ENCODE data around the gene VANGL1.

Gene VANGL1

DNA sequence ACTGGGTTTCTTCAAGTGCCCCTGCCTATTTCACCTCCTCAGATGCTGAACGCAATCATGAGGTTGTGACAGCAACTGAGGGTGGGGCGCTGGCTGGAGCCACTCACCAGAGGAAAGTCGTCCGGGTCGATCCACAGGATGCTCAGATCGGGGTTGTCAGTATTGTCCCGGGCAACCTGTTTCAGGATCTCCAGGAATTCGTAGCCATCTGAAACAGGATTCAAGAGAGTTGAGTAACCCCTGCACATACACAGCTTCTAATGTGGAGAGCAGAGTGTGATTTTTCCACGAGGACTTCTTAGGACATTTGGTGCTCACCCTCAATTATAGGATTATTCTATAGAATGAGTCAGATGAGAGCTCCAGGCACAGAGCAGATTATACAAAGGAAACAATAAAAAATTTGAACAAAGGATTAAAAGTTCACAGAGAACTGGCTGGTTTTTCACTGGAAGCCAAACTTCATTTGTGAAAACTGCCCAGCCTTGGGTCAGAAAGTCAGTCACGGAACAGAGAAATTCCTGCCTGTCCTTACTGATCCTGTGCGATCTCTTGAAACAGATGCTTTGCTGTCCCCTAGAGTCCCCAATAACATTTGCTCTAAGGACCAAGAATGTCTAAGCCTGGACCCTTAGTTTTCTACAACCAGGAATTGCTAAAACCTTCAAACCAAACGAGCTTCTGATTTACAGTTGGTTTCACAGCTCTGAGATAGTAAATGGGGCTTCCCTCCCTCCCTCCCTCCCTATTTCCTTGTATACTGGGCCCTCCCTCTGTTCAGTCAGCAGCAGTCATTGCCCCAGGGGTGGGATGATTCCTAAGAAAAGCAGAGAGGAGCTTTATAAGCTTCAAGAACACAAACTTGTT lies 63.5 kb downstream of the VANGL1 start:
- DNase-seq (ENCODE audit: low spot score) = no peak

DNA sequence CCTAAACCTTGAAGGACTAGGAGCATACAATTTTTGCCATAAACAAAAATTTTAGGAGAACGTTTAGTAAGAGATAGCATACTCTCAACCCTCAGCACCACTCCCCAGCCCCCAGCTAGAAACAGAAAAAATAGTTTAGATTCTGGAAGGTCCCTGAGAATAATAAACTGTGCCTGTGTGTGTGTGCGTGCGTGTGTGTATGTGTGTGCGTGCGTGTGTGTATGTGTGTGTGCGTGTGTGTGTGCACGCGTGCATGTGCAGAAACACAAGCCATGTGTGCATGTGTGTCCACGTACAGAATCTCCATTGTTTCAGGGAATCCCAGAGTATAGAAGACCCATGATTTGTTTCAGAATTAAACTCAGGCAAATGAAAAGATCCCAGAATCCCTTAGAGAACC lies 64.2 kb downstream of the VANGL1 start:
- DNase-seq (ENCODE audit: low spot score) = no peak

DNA sequence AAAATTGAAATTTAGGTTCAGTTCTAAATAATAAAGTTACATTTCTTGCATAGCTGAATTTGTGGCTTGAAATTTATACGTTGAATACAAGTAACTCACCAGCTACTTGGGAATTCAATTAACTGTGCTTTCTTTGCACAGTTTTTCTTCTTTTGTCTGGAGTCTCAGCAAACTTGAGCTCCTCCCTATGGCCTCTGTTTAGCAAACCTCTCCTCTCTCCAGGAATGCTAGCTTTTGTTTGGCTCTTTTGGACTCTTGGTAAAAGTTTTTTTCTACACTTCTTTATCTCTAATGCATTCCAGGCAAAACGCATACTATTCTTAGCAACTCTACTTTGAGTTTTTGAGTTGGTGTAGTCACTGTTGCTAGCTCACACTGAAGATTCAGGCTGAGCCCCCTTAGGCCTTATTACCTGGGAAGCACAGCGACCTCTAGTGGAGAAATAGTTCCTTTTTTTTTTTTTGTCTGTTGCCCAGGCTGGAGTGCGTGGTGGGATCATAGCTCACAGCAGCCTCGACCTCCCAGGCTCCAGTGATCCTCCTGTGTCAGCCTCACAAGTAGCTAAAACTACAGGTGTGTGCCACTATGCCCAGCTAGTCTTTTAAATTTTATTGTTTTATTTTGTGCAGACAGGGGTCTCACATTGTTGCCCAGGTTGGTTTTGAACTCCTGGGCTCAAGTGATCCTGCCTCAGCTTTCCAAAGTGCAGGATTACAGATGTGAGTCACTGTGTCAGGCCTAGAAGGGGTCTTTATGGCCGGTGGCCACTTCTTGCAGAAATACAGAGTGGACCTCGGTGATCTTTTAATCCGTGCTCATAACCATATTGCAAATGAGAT lies 65.0 kb downstream of the VANGL1 start:
- DNase-seq (ENCODE audit: low spot score) = peak; percentile 54

DNA sequence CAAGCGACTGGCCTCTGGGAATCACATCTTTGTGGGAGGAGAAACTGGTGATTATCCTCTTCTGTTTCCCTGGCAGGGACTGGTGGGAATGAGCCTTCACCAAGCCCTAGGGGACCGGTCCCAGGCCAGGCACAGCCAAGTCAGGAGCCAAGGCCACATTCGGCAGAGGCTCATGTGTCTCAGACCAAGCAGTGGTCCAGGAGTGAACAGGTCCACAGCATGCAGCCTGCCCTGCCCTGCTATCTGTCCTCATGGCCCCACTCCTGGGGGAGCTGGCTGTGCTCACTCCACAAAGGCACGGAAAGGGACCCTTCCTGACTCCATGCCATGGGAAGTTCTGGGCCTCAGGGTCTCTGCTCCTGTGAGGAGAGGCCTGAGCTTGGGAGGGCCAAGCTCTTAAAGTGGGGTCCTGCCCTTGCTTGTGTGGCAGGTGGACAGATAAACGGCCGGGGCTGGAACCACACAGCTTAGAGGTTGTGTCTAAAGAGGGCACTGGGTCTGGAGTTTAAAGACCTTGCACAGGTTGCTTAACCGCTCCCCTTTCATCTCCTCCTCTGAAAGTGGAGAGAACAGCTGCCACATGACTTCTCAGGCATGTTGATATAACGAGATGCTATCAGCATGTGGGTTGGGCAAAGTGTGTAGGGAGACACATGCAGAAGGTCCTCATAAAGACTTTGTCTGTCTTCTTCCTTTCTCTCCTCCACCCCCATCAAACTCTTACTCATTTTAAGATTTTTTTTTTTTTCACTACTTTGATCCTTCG lies 69.3 kb downstream of the VANGL1 start:
- DNase-seq (ENCODE audit: low spot score) = no peak

DNA sequence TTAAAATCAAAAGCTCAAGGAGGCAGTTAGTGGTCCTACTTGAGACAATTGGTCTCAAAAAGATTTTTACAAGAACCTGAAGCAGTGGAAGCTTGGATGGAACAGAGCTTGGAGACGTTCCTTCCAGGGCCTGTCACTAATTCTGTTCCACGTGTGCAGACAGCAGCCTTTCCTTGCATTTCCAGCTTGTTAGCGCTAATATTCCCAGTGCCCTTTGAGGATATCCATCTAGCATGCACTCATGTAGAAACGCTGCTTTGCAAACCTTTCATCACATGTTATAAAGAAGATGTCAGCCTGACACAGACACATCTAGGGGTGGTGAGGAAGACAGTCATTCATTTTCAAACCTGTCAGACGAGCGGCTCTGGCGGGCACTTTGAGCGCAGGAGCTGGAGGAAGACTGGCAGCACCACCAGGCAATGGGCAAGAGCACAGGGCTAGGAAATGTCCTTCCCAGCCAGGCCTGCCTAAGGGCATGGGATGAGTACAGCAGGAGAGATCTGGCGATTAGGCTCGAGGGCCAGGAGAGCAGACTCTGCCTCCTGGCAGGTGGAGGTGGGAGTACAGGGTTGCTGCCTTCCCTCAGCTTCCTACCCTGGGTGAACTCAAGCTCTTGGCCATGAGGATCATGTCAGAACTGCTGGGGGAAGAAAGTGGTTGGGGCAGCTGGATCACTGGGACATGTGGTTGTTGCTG lies 71.3 kb downstream of the VANGL1 start:
- DNase-seq (ENCODE audit: low spot score) = no peak

DNA sequence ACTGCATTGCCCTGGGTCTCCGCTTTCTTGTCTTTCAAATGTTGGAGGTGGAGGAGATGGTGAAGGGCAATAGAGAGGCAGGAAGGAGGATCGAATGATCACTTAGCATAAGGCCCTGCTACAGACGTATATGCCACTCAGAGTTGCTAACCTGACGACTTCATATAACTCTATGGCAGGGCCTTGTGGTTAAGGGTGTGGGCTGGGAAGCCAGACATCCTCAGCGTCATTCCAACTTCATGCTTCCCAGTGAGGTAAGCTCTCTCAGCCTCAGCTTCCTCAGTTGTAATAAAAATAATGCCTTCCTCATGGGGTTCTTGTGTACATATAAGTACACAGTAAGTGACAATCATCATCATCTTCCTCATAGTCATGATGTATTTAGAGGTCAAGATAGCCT lies 72.1 kb downstream of the VANGL1 start:
- DNase-seq (ENCODE audit: low spot score) = no peak

DNA sequence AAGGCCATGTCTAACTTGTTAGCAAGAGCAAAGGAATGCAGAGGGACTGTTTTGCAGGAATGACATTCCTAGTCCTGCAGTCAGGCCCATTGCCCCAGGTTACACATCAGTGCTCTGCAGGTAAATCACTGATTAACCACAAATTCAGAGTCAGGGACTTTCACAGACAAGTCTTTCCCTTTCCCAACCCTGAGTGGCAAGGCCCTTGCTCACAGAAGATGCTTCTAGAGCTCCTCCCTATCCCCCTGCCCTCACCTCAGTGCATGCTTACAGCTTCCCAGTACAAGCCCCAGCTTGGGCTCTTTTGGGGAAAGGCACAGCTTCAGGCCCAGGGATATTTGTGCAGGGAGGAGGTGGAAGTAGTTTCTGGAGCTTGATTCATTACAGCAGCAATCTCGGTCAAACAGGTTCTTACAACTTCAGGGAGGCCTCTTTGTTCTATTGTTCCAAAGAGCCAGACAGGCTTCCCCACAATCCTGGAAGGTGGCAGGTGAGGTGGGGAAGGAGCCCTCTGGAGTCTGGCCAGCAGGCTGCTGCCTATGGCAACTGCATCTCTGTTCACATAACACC lies 72.9 kb downstream of the VANGL1 start:
- DNase-seq (ENCODE audit: low spot score) = no peak

DNA sequence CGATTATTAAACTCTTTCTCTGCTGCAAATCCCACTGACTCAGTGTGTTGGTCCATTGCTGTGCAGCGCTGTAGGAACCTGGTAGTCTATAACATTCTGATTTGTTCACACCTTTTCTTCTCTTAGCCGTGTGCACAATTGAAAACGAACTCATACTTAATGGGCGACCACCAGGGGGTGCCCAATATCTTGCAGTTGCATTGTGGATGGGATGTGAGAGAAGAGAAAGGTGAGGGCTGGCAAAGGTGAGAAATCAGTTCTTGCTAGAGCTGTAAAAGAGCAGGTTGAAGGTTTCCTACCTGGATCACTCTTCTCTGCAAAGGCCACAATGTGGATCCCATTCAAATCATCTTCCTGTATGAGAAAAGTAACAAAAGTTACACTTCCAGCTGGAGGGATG lies 75.8 kb downstream of the VANGL1 start:
- no peak for DNase-seq (ENCODE audit: low spot score)

DNA sequence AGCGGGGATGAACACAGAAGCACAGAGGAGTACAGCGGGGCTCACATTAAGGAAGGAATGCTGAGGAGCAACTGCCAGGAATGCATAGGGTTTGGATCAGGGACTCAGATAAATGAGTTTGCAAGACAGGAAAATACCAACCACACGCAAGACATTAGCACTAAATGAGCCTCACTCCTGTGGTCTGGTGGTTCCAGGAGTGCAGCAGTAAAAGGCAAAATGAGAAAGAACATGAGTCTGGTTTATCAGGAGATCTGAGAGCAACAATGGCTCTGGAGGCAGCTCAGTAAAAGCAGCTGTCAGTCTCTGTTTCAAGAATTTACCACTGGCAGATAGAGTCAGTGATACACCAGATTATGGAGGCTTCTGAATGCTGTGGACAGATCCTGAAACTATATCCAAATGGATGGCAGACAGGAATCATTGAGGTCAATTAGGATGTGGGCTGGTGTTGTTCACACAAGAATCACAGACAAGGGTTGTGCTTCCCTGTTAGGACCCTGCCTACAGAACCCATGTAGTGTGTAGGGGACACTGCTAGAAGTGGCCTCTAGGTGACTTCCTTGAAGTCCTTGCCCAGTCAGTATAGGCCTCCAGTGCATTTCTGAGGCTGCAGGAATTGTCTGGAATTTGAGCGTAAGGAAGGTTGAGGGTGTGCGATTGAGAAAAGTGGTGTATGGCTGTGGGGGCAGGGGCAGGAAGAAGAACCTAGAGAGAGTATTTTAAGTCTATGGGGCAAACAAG lies 76.4 kb downstream of the VANGL1 start:
- no peak for DNase-seq (ENCODE audit: low spot score)

DNA sequence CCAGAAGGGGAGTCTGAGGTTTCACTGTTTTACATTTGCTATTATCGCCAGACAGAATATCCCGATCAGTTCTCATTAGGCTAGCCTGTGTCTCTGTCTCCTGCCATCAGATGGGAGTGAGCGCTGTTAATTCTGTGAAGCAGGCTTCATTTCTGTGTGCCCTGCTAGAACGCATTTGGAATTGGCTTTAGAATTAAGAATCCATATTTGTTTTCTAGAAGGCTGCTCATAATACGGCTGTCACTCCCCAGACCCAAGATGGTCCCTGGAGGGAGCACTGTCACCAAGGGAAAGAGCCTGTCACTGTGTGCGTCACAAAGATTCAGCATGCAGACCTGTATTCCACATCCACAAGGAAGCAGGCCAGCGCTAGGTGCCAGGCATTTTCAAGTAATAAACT lies 77.5 kb downstream of the VANGL1 start:
- no peak for DNase-seq (ENCODE audit: low spot score)

DNA sequence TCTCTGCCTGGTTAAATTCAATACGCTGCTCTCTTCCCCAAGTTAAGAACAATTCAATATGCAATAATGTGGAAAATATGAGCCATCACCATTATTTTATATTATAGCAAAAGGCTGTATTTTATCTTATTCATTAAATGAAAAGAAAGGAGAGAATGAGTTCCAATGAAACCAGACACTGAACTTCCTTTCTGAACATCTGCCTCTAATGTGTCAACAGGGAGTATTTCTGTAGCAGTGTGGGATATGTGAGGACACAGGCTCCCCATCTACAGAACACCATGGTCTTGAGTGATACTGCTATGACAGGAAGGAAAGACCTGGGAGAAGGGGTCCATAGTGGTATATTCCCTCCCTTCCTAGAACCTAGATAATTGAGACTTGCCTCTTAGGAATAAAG lies 80.5 kb downstream of the VANGL1 start:
- no peak for DNase-seq (ENCODE audit: low spot score)

DNA sequence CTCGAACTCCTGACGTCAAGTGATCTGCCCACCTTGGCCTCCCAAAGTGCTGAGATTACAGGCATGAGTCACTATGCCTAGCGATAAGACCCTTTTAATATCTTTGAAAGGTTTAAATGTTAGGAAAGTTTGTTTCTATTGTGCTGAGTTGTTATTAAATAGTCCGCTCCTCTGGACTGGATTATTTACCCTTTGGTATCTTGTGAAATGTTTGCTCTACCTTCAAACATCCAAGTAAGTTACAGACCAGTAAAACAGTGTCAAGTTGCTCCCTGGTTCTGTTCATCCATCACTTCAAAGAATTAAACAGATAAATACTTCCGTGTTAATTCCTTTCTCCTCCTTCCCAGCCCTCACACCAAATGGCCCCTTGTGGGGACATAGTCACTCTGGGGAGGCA lies 82.0 kb downstream of the VANGL1 start:
- no peak for DNase-seq (ENCODE audit: low spot score)

DNA sequence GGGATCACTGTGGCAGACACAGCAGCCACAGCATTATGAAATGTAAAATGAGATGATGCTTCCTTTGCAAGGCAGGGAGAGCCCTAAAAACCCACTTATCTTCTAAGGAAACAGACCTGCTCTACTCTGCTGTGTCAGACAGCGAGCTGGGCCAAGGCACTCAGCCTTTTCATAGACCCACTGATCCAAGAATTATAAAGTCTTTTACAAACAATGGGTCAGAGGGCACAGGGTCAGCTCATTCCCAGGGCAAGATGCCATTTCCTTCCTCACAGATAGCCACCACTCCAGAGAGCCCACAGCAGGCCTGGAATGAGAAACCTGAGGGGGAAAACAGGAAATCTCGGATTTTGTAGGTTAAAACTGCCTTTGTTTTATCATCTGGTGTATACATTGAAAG lies 83.8 kb downstream of the VANGL1 start:
- no peak for DNase-seq (ENCODE audit: low spot score)

DNA sequence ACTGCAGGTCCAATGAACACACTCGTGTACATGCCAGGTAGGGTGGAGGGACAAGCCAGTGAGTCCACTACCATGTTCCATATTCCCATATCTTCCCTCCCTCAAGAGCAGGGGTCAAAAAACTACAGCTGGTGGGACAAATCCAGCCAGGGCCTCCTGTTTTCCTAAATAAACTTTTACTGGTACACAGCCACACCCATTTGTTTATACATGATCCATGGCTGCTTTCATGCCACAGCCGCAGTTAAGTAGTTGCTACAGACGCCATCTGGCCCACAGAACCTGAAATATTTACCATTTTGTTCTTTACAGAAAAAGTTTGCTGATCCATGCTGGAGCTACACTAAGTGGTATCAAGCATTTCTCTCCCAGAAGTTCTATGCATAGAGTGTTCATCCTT lies 84.4 kb downstream of the VANGL1 start:
- no peak for DNase-seq (ENCODE audit: low spot score)

DNA sequence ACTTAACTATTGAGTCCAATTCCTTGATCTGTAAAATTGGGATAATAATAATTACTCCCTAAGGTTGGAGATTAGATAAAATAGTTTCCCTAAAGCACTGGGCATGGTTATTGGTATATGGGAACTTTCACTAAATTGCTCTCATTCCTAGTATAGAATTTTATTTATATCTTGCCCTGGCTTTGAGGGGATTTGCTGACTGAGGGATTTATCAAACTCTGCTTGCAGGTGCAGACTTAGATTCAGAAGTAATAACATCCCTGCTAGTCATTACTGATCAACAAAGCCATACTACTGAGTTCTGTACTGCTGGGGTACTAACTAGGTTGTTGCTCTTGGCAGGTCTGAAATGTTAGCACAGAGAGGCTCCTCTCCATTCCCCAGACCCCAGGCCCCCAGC lies 84.8 kb downstream of the VANGL1 start:
- no peak for DNase-seq (ENCODE audit: low spot score)

DNA sequence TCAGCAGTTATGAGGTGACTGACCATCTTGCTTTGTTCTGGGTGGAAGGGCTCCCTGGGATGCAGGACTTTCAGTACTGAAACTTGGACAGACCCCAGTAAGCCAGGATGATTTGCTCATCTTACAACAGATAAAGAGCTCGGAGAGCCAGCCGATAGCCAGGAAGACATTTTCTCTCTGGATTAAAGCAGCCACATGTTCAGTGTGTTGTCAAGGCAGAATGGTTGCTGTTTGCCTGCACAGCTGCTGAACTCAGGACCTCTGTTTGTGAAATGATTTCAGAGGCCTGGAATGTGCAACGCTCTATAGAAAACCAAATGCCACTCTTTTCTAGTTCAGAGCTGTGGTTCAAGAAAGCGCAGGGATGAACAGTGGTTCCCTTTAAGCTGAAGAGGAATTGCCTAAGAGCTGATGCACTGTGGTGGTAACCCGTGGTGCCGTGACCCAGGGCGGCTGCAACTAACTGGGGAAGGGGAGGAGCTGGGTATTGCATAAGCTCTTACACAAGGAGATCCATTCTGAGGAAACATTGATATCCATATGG lies 86.0 kb downstream of the VANGL1 start:
- DNase-seq (ENCODE audit: low spot score) = no peak

DNA sequence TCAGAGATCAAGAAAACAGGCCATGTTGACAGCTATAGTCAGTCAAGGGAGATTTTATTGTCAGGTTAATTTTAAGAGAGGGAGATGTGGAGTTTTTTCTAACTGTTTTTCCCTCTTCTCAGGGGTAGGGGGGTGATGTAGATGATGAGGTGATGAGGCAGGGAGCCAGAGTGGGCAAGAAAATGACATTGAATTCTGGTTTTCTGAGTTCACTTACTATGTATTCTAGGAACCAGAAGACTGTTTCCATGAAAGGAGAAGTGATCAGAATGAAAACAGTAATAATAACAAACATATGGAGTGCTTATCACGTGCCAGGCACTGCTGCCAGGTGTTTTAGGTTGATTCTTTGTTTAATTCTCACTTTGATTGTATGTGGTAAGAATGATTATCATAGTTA lies 86.6 kb downstream of the VANGL1 start:
- no peak for DNase-seq (ENCODE audit: low spot score)

DNA sequence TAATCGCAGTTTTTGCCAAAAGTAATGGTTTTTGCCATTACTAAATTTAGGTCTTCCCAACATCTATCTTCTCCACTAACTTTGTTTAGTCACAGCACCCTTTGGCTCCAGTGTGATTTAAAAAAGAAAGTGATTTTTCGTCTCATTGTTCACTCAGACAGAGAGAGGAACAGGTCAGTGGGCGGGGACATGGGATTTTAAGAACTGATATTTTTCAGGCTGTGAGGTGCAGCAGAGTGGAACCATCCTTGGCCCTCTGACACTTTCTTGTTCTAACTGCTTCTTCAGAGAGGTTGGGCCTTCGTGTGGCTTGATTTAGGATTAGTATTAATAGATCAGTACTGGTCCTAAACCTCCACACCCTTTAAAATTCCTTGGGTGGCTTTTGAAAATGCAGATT lies 88.0 kb downstream of the VANGL1 start:
- no peak for DNase-seq (ENCODE audit: low spot score)

DNA sequence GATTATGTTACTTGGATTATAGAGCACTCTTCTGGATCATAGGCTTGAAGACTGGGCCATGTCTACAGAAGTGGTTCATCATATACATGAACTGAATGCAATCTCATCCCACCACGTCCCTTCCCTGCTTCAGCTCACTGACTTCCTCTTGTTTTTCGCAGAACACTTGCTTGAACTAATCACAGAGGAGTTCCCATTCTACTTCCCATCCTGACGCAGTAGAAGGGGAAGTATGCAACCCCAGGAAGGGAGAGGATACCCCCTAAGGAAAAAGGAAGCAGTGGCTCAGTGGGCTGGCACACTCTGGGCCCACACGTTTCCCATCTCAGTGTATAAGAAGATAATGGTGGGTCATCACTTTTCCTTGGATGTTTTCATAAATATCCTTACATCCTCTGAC lies 90.5 kb downstream of the VANGL1 start:
- no peak for DNase-seq (ENCODE audit: low spot score)

DNA sequence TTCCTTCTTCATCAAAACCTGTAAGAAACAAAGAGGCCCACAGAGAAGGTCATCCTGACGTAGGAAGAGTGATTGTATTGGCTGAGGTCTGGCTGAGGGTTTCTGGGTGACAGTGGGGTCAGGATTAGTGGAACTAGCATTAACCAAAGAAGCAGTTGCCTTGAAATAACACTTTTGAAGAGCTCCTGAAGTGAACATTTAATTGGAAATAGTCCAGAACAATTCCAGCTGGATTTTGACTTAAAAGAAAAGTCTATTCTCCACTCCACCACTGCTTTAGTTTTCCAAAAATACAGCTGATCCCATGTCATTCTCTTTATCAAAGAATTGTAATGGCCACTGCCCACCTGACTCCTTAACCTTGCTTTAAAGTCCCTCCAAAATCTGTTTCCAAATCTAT lies 99.0 kb downstream of the VANGL1 start:
- DNase-seq (ENCODE audit: low spot score) = no peak
